Adrenal gland (tissue), 12 donors: Measurements from ENCODE around the gene KCNA3. TPM values are rescaled to one million over a fixed set of nuclear protein-coding genes. Genes with fewer than 3 reads are reported as not detected.

Experiments used
- DNase-seq, 7 donors: peaks; one replicate each; pipeline ENCODE4 v3.0.0-alpha.2; 2019 to 2020
- H3K27ac ChIP-seq, 5 donors: fragments of 200-600 bp; sonication (generic) in 4 of 5; 1 replicate in 3 of 5; 2 replicates in 2 of 5; pipeline versions ENCODE4 v1.5.1 to v1.8.0; 2016 to 2020; ENCODE audit warnings: mild to moderate bottlenecking in 1 of 5
- H3K27me3 ChIP-seq: fragments of 200-600 bp; 2 replicates; pipeline ENCODE4 v1.8.0; 2021
- H3K36me3 ChIP-seq, 2 donors: fragments of 200-600 bp; replicated peaks in 1 of 2; 1 replicate in 1 of 2; 2 replicates in 1 of 2; pipeline versions ENCODE4 v1.5.1 to v1.8.0; 2018 to 2022
- H3K4me1 ChIP-seq, 2 donors: fragments of 200-600 bp; replicated peaks in 1 of 2; 1 replicate in 1 of 2; 2 replicates in 1 of 2; pipeline versions ENCODE4 v1.5.1 to v1.8.0; 2018 to 2021
- H3K4me3 ChIP-seq, 4 donors: fragments of 200-600 bp; sonication (generic) in 3 of 4; one replicate each; pipeline ENCODE4 v1.5.1; 2016 to 2018
- H3K9me3 ChIP-seq, 3 donors: fragments of 200-600 bp; sonication (generic) in 1 of 3; replicated peaks in 1 of 3; 1 replicate in 2 of 3; 2 replicates in 1 of 3; pipeline versions ENCODE4 v1.5.1 to v1.8.0; 2016 to 2021
- CTCF ChIP-seq, 6 experiments: fragments of 450-650 bp in 4 of 6; fragments of 200-600 bp in 2 of 6; sonication (generic) in 1 of 6; IDR thresholded peaks; 1 replicate in 5 of 6; 2 replicates in 1 of 6; pipeline versions ENCODE4 v1.5.1 to v1.8.0; 2016 to 2021; ENCODE audit warnings: antibody characterized with exemption in 6 of 6, mild to moderate bottlenecking in 2 of 6, moderate library complexity in 1 of 6
- POLR2A ChIP-seq, 2 donors: fragments of 450-650 bp; IDR thresholded peaks; one replicate each; pipeline ENCODE4 v1.6.1; 2017; ENCODE audit warnings: antibody characterized with exemption in 2 of 2, mild to moderate bottlenecking in 2 of 2, moderate library complexity in 1 of 2
- WGBS, 4 donors: extraction: QIAGEN DNeasy Blood & Tissue Kit in 2 of 4; methylation state at CpG; one replicate each; pipeline versions ENCODE4 v1.1.5 to v1.1.7; 2013 to 2017; 5-methylcytosine and 5-hydroxymethylcytosine counted together
- intact Hi-C, 2 donors: fragments of 100-400 bp; cut with DNase I; formaldehyde crosslinking; loops; one replicate each; pipeline versions ENCODE4 v1.14.1 to v1.15.0; 2022 to 2023
- polyA plus RNA-seq, 3 donors: library from polyadenylated mRNA; stranded (reverse); fragments of 200-250 nt in 2 of 3; fragments of 350-450 nt in 1 of 3; fragmentation: Illumina TruSeq in 1 of 3; extraction: RNeasy Lipid Tissue Mini Kit (QIAGEN cat#74804) in 1 of 3; gene quantifications; one replicate each; pipeline ENCODE4 v1.2.3, GENCODE V29; 2013 to 2014
- total RNA-seq, 9 donors: library from RNA; depleted of rRNA in 4 of 9; stranded (reverse); fragments of >200 nt in 4 of 9; fragments of 120-200 nt in 1 of 9; fragmentation: NEBNext Ultra II Directional in 1 of 9; extraction: Animal tissue kit (Norgen Biotek cat#: 25700) in 1 of 9; gene quantifications; one replicate each; pipeline versions ENCODE4 v1.1.0 to v1.2.4, GENCODE V29; 2013 to 2023
- donor health status: healthy with polysubstance abuse.
- donor health status: Bipolar disorder and iron deficiency.
- donor health status: DM: yes; HTN: yes; CAD: no.
- donor health status: DM: no; HTN: no; CAD: no.
- donor health status: DM: no; HTN: no; CAD: no.
- donor health status: DM: yes; HTN: yes; CAD: no.

Gene KCNA3
- total and polyA plus RNA-seq, 12 donors: 0.07 to 1.9 (median 0.52) TPM

GRCh38 chr1:110717179-110717578 lies 42.4 kb upstream of the KCNA3 start:
- H3K9me3 ChIP-seq: no peaks in the 10 kb centered on the region
- WGBS, 4 donors: 77 to 82% (median 79%) methylated on average over 6 of the region's 6 CpGs
- H3K4me3 ChIP-seq: no peak overlapping the region
- no peak for TF ChIP-seq CTCF (IDR thresholded peaks at IDR 0.05)
- TF ChIP-seq POLR2A (IDR thresholded peaks at IDR 0.05): no peak
- H3K36me3 ChIP-seq: no peaks in the 10 kb centered on the region
- H3K27me3 ChIP-seq: no peaks in the 10 kb centered on the region
- intact Hi-C loops: no loop called here
- no peak for DNase-seq
- H3K27ac ChIP-seq: no peak overlapping the region
- H3K4me1 ChIP-seq: no peaks in the 10 kb centered on the region

- H3K27me3 ChIP-seq: no peaks in the 10 kb centered on the region
- no peak overlapping the region for H3K27ac ChIP-seq
- H3K4me1 ChIP-seq: no peaks in the 10 kb centered on the region
- DNase-seq: no peak
- intact Hi-C loops: no loop called here
- 31 to 55% (median 50%) methylated on average over 3 of the region's 3 CpGs for WGBS, 4 donors
- H3K36me3 ChIP-seq: no peaks in the 10 kb centered on the region
- no peaks in the 10 kb centered on the region for H3K9me3 ChIP-seq
- TF ChIP-seq POLR2A (IDR thresholded peaks at IDR 0.05) (no peak), CTCF (IDR thresholded peaks at IDR 0.05) (no peak)
- H3K4me3 ChIP-seq: no peak overlapping the region
These were observed 39.7 kb upstream of the KCNA3 start for GRCh38 chr1:110714374-110714995.

GRCh38 chr1:110713221-110713620 lies 38.5 kb upstream of the KCNA3 start:
- 58 to 76% (median 73%) methylated on average over 3 of the region's 3 CpGs for WGBS, 4 donors

GRCh38 chr1:110710314-110710713 lies 35.6 kb upstream of the KCNA3 start:
- H3K27me3 ChIP-seq: no peaks in the 10 kb centered on the region
- intact Hi-C loops: no loop called here
- H3K4me3 ChIP-seq: no peak overlapping the region
- no peak for DNase-seq
- no peak for TF ChIP-seq POLR2A (IDR thresholded peaks at IDR 0.05)
- no peak for TF ChIP-seq CTCF (IDR thresholded peaks at IDR 0.05)
- no peak overlapping the region for H3K27ac ChIP-seq
- 75 to 83% (median 80%) methylated on average over 4 of the region's 4 CpGs for WGBS, 4 donors
- no peaks in the 10 kb centered on the region for H3K4me1 ChIP-seq
- H3K36me3 ChIP-seq: no peaks in the 10 kb centered on the region
- no peaks in the 10 kb centered on the region for H3K9me3 ChIP-seq

More at GRCh38 chr1:110713221-110713620, 38.5 kb upstream of the KCNA3 start:
- Histone ChIP-seq H3K27me3 (no peaks in the 10 kb centered on the region), H3K4me3 (no peak overlapping the region), H3K4me1 (no peaks in the 10 kb centered on the region), H3K36me3 (no peaks in the 10 kb centered on the region), H3K9me3 (no peaks in the 10 kb centered on the region), H3K27ac (no peak overlapping the region)
- no peak for DNase-seq
- TF ChIP-seq POLR2A (IDR thresholded peaks at IDR 0.05): no peak
- intact Hi-C loops: no loop called here

- no peak for DNase-seq
- Histone ChIP-seq H3K36me3 (no peaks in the 10 kb centered on the region), H3K4me3 (no peak overlapping the region), H3K27me3 (no peaks in the 10 kb centered on the region), H3K9me3 (no peaks in the 10 kb centered on the region), H3K27ac (no peak overlapping the region), H3K4me1 (no peaks in the 10 kb centered on the region)
- WGBS, 4 donors: 46 to 63% (median 55%) methylated on average over 1 of the region's 1 CpG
- intact Hi-C loops: no loop called here
- no peak for TF ChIP-seq CTCF (IDR thresholded peaks at IDR 0.05)
- TF ChIP-seq POLR2A (IDR thresholded peaks at IDR 0.05): no peak
These were observed 34.3 kb upstream of the KCNA3 start for GRCh38 chr1:110708974-110709440.
